CD4-positive, alpha-beta T cell (primary cell): ENCODE measurements around the gene CRKL. TPM values are rescaled to one million over a fixed set of nuclear protein-coding genes. Genes with fewer than 3 reads are reported as not detected.
"Not testable (repeated sequence)": the region's sequence is repeated elsewhere in the genome, so short reads cannot be mapped to it uniquely, and the experiment has no call there.

Experiments used
- ATAC-seq: fragments of 200-7000 bp; cut with Tn5 transposase; one replicate; pipeline ENCODE4 v1.10.0; 2022; ENCODE audit warnings: mild to moderate bottlenecking; ENCODE audit not compliant: poor library complexity
- CTCF ChIA-PET: fragments of 350-600 bp; sonication (Branson Sonifier 250); formaldehyde crosslinking; loops from one replicate; lab custom pipeline; 2021; ENCODE audit warnings: antibody characterized with exemption, inconsistent platforms; lab: Charles Lee
- POLR2A ChIA-PET: fragments of 350-600 bp; sonication (Branson Sonifier 250); formaldehyde crosslinking; loops from one replicate; lab custom pipeline; 2021; ENCODE audit warnings: antibody characterized with exemption, inconsistent platforms; lab: Charles Lee
- DNase-seq, 14 experiments: peaks; one replicate each; pipeline ENCODE4 v3.0.0-alpha.2; 2013 to 2020; ENCODE audit warnings: mixed read lengths in 2 of 14
- H3K27ac ChIP-seq, 2 donors: one replicate each; pipeline versions ENCODE4 v1.5.1 to v1.7.0; 2013; ENCODE audit warnings: low read length in 2 of 2, low read depth in 1 of 2, mild to moderate bottlenecking in 1 of 2
- H3K27me3 ChIP-seq, 2 experiments: 1 replicate in 1 of 2; 2 replicates in 1 of 2; pipeline versions ENCODE4 v1.6.1 to v1.7.0; 2013; ENCODE audit warnings: low read length in 2 of 2, control low read depth in 1 of 2, mild to moderate bottlenecking in 1 of 2, moderate library complexity in 1 of 2; ENCODE audit not compliant: insufficient read depth in 2 of 2, control insufficient read depth in 1 of 2
- H3K36me3 ChIP-seq: one replicate; pipeline ENCODE4 v1.6.1; 2013; ENCODE audit warnings: low read length, control low read depth; ENCODE audit not compliant: insufficient read depth
- H3K4me1 ChIP-seq: one replicate; pipeline ENCODE4 v1.6.1; 2013; ENCODE audit warnings: low read length, control low read depth; ENCODE audit not compliant: insufficient read depth
- H3K4me3 ChIP-seq: one replicate; pipeline ENCODE4 v1.5.1; 2013; ENCODE audit warnings: mild to moderate bottlenecking, low read length, moderate library complexity
- H3K9me3 ChIP-seq, 2 experiments: 1 replicate in 1 of 2; 2 replicates in 1 of 2; pipeline versions ENCODE4 v1.6.1 to v1.7.0; 2013; ENCODE audit warnings: low read length in 2 of 2, mild to moderate bottlenecking in 2 of 2, control low read depth in 1 of 2, moderate library complexity in 1 of 2; ENCODE audit not compliant: control insufficient read depth in 1 of 2, insufficient read depth in 1 of 2
- H3K27ac Mint-ChIP-seq: one replicate; pipeline ENCODE4 v1.8.0; 2020; ENCODE audit warnings: mixed read lengths
- H3K27me3 Mint-ChIP-seq: one replicate; pipeline ENCODE4 v1.8.0; 2021; ENCODE audit warnings: mixed read lengths
- H3K36me3 Mint-ChIP-seq: one replicate; pipeline ENCODE4 v1.8.0; 2021; ENCODE audit warnings: low read depth, mixed read lengths
- H3K4me1 Mint-ChIP-seq: one replicate; pipeline ENCODE4 v1.8.0; 2021; ENCODE audit warnings: low read depth, mixed read lengths
- H3K4me3 Mint-ChIP-seq: one replicate; pipeline ENCODE4 v1.8.0; 2020; ENCODE audit warnings: mild to moderate bottlenecking, mixed read lengths
- H3K9me3 Mint-ChIP-seq: one replicate; pipeline ENCODE4 v1.8.0; 2020; ENCODE audit warnings: mixed read lengths
- intact Hi-C, 2 experiments: fragments of 100-400 bp; cut with DNase I in 1 of 2; cut with micrococcal nuclease in 1 of 2; formaldehyde crosslinking; loops; one replicate each; pipeline versions ENCODE4 v1.15.1 to v1.9.0; 2023 to 2025; cut with DNase I, micrococcal nuclease
- total RNA-seq, 174 experiments: library from RNA in 2 of 174; stranded (reverse) in 2 of 174; gene quantifications; one replicate each; pipeline ENCODE4 v1.2.3 and lab custom pipeline; 2021 to 2026
- TF ChIP-seq, protein P1 (sequence below): fragments of 200-600 bp; IDR thresholded peaks from one replicate; pipeline ENCODE4 v1.8.0; 2022; ENCODE audit warnings: antibody characterized with exemption, mild to moderate bottlenecking

Gene CRKL
- total RNA-seq, 2 experiments from 2014 or later: 41.9 to 43.5 TPM

DNA sequence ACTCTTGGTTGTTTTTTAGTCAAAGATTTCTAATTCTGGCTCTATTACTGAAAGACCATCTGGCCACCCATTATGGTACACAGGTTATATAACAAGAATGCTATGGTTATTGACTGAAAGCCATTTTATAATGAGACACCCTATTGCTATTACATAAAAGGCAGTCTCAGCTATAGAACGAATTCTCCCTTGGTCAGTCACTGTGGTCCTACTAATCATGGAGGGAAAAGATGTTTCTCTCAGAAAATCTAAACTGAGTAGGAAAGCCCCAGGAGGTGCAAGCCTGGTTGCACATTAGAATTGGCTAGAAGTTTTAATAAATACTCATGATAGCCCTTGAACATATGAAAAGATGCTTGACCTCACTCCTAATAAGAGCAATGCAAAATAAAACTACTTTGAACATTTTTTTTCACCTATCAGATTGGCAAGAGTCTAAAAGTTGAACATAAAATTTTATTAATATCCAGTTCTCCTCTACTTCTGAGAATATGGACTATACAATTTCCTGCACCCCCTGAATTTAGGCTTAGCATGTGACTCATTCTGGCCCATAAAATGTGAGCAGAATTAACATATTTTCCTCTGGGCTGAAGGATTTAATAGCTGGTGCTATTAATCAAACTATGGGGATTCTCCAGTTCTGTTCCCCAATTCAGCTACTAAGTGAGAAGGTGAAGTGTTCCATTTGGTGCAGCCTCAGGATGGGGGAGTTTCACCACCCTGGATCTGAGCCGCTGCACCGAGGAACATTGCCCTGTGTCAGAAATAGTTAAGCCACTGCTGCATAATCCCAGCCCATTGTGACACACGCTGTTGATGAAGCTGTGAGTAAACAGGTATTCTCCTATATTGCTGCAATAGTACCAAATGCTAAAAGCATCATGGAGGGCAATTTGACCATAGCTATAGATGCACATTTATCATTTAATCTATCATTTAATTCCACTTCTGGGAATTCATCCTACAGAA, 11.5 kb upstream of the CRKL start:
- TF ChIP-seq, protein P1, sequence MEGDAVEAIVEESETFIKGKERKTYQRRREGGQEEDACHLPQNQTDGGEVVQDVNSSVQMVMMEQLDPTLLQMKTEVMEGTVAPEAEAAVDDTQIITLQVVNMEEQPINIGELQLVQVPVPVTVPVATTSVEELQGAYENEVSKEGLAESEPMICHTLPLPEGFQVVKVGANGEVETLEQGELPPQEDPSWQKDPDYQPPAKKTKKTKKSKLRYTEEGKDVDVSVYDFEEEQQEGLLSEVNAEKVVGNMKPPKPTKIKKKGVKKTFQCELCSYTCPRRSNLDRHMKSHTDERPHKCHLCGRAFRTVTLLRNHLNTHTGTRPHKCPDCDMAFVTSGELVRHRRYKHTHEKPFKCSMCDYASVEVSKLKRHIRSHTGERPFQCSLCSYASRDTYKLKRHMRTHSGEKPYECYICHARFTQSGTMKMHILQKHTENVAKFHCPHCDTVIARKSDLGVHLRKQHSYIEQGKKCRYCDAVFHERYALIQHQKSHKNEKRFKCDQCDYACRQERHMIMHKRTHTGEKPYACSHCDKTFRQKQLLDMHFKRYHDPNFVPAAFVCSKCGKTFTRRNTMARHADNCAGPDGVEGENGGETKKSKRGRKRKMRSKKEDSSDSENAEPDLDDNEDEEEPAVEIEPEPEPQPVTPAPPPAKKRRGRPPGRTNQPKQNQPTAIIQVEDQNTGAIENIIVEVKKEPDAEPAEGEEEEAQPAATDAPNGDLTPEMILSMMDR: no peak
- Histone ChIP-seq H3K4me1 (no peaks in the 10 kb centered on the region), H3K4me3 (no peak overlapping the region), H3K27me3 (no peaks in the 10 kb centered on the region), H3K9me3 (no peaks in the 10 kb centered on the region), H3K36me3 (no peaks in the 10 kb centered on the region), H3K27ac (no peak overlapping the region)
- intact Hi-C loops: no loop called here
- no peak for DNase-seq
- ATAC-seq: no peak
- POLR2A ChIA-PET: no interaction called here
- no peaks in the 10 kb centered on the region for H3K4me1 Mint-ChIP-seq
- H3K9me3 Mint-ChIP-seq: no peaks in the 10 kb centered on the region
- no peak overlapping the region for H3K27ac Mint-ChIP-seq
- no peak overlapping the region for H3K4me3 Mint-ChIP-seq
- H3K27me3 Mint-ChIP-seq: no peaks in the 10 kb centered on the region
- CTCF ChIA-PET: no interaction called here
- no peaks in the 10 kb centered on the region for H3K36me3 Mint-ChIP-seq

DNA sequence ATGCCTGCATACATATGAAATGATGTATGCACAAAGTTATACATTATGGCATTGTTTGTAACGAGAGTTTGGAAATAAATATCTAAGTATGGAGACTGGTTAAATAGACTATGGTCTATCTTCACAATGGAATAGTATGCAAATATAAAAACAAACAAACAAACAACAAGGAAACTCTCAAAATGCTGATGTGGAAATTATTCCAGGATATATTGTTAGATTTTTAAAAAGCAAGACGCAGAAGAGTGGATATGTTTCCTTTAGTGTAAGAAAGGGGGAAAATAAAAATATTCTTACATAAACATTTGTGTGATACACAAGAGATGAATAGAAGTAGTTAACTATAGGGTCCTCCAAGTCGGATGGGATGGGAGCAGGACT, 10.8 kb upstream of the CRKL start:
- Mint-ChIP-seq H3K9me3 (no peaks in the 10 kb centered on the region), H3K27me3 (no peaks in the 10 kb centered on the region), H3K27ac (no peak overlapping the region), H3K4me1 (no peaks in the 10 kb centered on the region), H3K4me3 (no peak overlapping the region), H3K36me3 (no peaks in the 10 kb centered on the region)
- POLR2A ChIA-PET: no interaction called here
- DNase-seq: no peak
- CTCF ChIA-PET: no interaction called here
- no peak for ATAC-seq
- Histone ChIP-seq H3K27me3 (no peaks in the 10 kb centered on the region), H3K4me1 (no peaks in the 10 kb centered on the region), H3K36me3 (no peaks in the 10 kb centered on the region), H3K27ac (no peak overlapping the region), H3K4me3 (no peak overlapping the region), H3K9me3 (no peaks in the 10 kb centered on the region)
- intact Hi-C loops: no loop called here
- TF ChIP-seq, protein P1: no peak

DNA sequence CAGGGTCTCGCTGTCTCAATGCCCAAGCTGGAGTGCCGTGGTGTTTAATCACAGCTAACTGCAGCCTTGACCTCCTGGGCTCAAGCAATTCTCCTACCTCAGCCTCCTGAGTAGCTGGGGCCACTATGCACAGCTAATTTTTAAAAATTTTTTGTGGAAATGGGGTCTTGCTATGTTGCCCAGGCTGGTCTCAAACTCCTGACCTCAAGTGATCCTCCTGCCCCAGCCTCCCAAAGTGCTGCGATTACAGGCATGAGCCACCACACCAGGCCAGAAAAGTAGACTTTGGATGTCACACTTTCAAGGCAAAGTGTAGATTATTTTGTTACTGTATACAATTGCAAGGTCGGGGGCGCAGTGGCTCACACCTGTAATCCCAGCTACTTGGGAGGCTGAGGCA, 8.5 kb upstream of the CRKL start:
- H3K4me3 ChIP-seq, H3K36me3 ChIP-seq, H3K27ac ChIP-seq, H3K4me1 ChIP-seq, H3K36me3 Mint-ChIP-seq, CTCF ChIA-PET, H3K9me3 ChIP-seq, H3K9me3 Mint-ChIP-seq, H3K4me1 Mint-ChIP-seq, H3K27me3 Mint-ChIP-seq, ATAC-seq, POLR2A ChIA-PET, intact Hi-C loops, H3K27me3 ChIP-seq, H3K4me3 Mint-ChIP-seq, DNase-seq, H3K27ac Mint-ChIP-seq: not testable (repeated sequence)
